ENCODE measurements around the gene CRACR2A. TPM values are rescaled to one million over a fixed set of nuclear protein-coding genes. Genes with fewer than 3 reads are reported as not detected.

Gene CRACR2A
- total and polyA plus RNA-seq, 9 of the 15 experiments (the other 6 are each of a cell fraction or from before 2014, with no cell fraction given) = 2.1 to 15.1 (median 10.4) TPM

DNA sequence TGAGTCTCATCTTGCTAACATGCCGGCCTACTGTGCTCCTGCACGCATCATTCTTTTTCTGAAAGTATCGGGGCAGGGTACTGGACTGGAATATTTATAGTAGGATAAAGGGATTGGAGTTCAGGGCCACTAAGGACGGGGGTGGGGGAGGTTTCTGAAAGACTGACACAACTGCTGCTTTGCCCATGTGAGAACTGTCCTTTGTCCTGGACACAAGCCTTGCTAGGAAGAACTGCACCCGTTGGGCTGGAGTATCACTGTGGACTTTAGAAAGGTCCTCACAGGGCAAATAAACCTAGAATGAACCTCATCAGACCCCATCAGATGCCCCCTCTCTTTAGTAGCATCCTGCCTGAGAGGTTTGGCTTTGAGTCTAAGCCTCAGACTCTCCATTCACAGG is 174.4 kb downstream of the CRACR2A start:
- Histone ChIP-seq H3K9ac (ENCODE audit: insufficient read depth in 1 of 2, low read depth in 2 of 2, low read length in 2 of 2) (no peak overlapping the region), H4K20me1 (replicated peaks; ENCODE audit: control insufficient read depth, insufficient read depth, low read length) (no peaks in the 10 kb centered on the region), H3K36me3 (ENCODE audit: control insufficient read depth, insufficient read depth, low read length) (no peaks in the 10 kb centered on the region), H3K9me3 (replicated peaks; ENCODE audit: control insufficient read depth, insufficient read depth, low read depth, low read length) (no peaks in the 10 kb centered on the region), H3K79me2 (ENCODE audit: control insufficient read depth, insufficient read depth, low read length) (no peaks in the 10 kb centered on the region), H2AFZ (ENCODE audit: low read depth, low read length) (no peak overlapping the region), H3K4me2 (ENCODE audit: insufficient read depth, low read length) (no peak overlapping the region), H3K9me1 (ENCODE audit: control insufficient read depth, insufficient read depth, low read length) (no peaks in the 10 kb centered on the region), H3K27me3 (ENCODE audit: control insufficient read depth in 2 of 2, insufficient read depth in 2 of 2, low read length in 2 of 2) (peaks cover 3 to 24% of the 10 kb centered on the region in 2 experiments), H3K4me1 (replicated peaks in 1 of 2; ENCODE audit: control insufficient read depth in 2 of 2, insufficient read depth in 2 of 2, low read length in 2 of 2) (no peaks in the 10 kb centered on the region), H3K27ac (ENCODE audit: extremely low read depth, low read depth, low read length) (no peak overlapping the region), H3K4me3 (no peak overlapping the region)
- WGBS (ENCODE audit: insufficient coverage, low coverage, missing lambda C conversion rate) = 0% methylated on average over 5 of the region's 5 CpGs
- POLR2A ChIA-PET = interaction anchor here (1.0 kb wide), 1 partner anchor 12 kb away, joined by 3 read pairs; no protein-coding TSS in a partner anchor
- intact Hi-C loops (cut with micrococcal nuclease) (no loop called here), in situ Hi-C loops (cut with MboI) (no loop called here)
- no peak for DNase-seq (ENCODE audit: extremely low read depth in 1 of 4, low spot score in 3 of 4)
- TF ChIP-seq, protein P1, sequence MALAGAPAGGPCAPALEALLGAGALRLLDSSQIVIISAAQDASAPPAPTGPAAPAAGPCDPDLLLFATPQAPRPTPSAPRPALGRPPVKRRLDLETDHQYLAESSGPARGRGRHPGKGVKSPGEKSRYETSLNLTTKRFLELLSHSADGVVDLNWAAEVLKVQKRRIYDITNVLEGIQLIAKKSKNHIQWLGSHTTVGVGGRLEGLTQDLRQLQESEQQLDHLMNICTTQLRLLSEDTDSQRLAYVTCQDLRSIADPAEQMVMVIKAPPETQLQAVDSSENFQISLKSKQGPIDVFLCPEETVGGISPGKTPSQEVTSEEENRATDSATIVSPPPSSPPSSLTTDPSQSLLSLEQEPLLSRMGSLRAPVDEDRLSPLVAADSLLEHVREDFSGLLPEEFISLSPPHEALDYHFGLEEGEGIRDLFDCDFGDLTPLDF (CRISPR knock-in tag; IDR thresholded peaks at IDR 0.05) = no peak
- no peak for TF ChIP-seq POLR2AphosphoS5 (IDR thresholded peaks at IDR 0.05; ENCODE audit: control insufficient read depth, insufficient read depth, low read depth, low read length)
- no peak for TF ChIP-seq ZNF764 (CRISPR knock-in tag; IDR thresholded peaks at IDR 0.05; ENCODE audit: low read depth)
- TF ChIP-seq MLLT1 (IDR thresholded peaks at IDR 0.05) = no peak
- TF ChIP-seq BCLAF1 (IDR thresholded peaks at IDR 0.05; ENCODE audit: borderline replicate concordance in 1 of 2, control insufficient read depth in 1 of 2, low read depth in 2 of 2, low read length in 1 of 2) = no peak
- no peak for FAIRE-seq
- no TSS peak for BruUV-seq (replicated peaks)
- CTCF ChIA-PET (ENCODE audit: low intra/inter-chr PET ratio) = no interaction called here
- ATAC-seq = no peak

Measured in K562 (cell line).